GM19452 (cell line): ENCODE measurements around the gene FBXO42.
"Not testable (repeated sequence)": the region's sequence is repeated elsewhere in the genome, so short reads cannot be mapped to it uniquely, and the experiment has no call there.

ENCODE experiments used
- ATAC-seq: cut with Tn5 transposase; IDR thresholded peaks from one replicate; pipeline ENCODE4 v1.9.1; 2021; ENCODE audit not compliant: unreplicated experiment

FBXO42 gene

DNA sequence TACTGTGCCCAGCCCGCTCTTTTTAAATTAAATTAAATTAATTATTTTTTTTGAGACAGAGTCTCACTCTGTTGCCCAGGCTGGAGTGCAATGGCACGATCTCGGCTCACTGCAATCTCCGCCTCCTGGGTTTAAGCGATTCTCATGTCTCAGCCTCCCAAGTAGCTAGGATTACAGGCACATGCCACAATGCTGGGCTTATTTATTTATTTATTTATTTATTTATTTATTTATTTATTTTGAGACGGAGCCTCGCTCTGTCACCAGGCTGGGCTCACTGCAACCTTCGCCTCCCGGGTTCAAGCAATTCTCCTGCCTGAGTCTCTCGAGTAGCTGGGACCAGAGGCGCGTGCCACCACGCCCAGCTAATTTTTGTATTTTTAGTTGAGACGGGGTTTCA, 129.6 kb downstream of the FBXO42 start:
- not testable (repeated sequence) for ATAC-seq

DNA sequence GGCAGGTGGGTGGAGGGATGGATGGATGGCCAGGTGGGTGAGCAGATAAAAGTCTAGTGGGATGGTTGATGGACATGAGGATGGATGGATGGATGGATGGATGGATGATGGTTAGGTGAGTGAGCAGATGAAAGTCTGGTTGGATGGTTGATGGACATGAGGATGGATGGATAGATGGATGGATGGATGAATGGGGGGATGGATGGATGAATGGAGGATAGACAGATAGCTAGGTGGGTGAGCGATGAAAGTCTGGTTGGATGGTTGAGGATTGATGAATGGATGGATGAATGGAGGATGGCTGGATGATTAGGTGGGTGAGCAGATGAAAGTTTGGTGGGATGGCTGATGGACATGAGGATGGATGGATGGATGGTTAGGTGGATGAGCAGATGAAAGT, 130.8 kb downstream of the FBXO42 start:
- ATAC-seq, result no peak

DNA sequence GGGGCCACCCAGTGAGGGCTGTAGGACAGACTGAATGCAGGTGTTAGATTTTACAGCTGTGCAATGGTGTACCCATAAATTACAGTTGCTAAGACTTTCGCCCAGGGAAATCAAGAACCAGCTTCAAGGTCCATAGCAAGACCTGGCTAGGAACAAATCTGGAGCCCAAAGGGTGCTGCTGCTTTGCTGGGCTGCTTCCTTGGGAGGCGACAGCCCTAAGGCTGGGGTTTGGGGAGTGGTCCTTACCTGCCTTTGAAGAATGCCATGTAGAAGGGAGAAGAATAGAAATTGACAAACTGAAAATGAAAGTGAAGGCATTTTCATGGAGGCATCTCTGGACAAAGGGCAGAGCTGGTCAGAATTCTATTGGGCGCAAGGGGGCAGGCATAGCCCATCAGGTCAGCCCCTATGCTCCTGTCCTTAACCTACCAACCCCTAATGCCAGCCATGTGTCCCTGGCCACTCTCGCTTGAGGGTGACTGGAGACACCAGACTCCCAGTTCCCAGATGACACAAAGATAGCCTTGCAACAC, 132.2 kb downstream of the FBXO42 start:
- no peak for ATAC-seq

DNA sequence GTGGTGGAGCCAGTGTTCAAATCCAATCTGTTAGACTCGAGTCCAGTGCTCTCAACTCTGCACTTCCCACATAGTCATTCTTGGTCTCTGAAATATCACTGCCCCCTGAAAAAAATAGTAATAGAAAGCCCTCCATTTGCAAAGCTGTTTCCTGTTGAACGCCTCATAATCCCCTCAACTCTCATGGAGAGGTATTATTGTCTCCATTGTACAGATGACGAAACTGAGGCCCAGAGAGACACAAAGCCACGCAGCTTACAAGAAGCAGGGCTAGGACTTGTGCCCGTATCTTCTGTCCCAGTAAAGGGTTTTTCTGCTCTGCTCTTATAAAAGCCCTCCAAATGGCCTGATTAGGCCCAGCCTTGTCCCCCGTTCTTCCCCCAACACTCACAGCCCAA, 133.6 kb downstream of the FBXO42 start:
- no peak for ATAC-seq

DNA sequence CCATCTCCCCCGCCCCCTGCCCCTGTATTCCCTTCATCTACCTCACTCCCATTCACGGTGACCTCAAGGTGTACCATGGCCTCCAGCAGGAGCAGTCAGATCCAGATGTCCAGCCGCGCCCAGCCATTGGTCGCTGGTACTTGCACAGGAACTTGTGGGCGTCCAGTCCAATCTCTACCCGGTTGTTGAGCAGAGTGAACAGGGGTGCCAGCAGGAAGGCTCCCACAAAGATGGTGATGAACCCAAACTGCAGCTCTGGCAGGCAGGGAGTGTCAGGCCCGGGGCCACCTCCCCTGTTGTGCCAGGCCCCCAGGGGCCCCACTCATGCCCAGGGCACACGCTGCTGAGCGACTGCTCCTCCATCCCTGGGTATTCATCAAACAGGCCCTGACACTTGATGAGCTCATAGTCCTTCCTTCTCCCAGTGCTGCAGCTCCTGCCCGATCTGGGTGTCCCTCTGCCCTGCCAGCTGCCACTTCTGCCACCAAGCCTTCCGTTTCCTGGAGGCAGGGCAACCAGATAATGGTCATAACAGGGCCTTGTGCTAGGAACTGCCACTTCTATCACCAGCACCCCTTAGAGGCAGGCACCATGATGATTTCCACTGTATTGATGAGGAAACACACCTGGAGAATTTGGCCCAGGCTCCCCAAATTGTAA, 134.1 kb downstream of the FBXO42 start:
- ATAC-seq, result no peak

DNA sequence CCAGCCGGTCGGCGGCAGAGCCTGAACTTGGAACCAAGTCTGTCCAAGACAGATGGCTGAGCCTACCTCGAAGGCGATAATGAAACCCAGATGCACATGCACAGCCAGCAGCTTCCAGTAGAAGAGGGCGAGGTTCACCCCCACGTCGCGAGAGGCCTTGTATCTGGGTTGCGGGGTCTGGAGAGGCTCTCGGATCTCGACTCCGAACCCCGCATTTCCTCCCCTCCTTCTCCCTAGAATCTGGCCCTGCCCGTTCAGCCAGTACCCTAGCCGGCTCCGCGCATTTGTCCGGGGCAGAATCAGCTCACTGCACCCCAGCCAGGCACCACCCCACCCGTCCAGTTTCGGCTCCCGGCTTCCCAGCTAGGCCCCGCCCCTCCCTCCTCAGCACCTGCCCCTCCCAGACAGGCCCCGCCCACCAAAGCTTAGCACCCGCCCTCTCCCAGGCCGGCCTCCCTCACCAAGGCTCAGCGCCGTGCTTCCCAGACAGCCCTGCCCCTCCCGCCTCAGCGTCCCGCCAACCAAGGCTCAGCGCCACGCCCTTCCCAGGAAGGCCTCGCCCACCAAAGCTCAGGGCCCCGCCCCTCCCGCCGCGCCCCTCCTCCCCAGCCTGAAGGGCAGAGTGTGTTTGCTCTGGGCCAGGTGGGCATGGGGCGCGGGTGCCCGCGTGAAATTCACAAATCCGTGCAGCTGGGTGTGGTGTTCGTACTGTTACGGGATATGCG, 135.1 kb downstream of the FBXO42 start:
- peak; percentile 75 for ATAC-seq

DNA sequence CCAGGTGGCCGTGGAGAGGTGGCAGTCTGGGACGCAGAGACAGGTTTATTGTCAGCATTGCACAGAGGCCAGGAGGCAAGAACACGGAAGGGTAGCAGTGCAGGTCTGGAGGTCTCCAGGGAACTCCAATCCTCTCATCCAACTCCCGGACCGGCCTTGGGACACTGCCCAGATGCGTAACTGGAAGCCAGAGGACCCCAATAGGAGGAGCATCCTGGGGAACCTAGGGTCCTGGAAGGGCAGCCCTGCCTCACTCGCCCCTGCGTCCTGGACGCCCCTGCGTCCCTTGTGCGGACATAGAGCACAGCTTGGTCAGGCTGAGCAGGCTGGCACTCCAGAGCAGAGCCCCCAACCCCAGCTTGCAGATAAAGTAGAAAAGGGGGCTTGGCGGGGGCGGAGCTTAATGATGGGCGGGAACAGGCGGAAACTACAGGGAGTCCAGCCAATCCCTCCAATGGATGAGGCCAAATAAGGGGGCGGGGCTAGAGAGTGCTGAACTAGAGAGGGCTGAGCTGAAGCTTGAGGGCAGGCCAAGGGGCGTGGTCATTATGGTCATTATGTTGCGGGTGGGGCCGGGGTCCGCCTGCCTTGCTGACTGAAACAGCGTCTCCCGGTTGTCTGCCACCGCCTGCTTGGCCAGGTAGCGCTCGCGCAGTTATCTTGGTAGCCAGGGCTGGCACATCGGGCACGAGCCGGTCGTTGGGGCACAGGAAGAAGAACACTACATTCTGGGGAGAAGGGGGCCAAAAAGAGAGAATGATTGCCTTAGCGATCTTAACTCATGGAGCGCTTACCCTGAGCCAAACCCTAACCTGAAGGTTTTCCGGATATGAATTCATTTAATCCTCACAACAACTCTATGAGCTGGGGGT, 136.2 kb downstream of the FBXO42 start:
- ATAC-seq, result no peak

DNA sequence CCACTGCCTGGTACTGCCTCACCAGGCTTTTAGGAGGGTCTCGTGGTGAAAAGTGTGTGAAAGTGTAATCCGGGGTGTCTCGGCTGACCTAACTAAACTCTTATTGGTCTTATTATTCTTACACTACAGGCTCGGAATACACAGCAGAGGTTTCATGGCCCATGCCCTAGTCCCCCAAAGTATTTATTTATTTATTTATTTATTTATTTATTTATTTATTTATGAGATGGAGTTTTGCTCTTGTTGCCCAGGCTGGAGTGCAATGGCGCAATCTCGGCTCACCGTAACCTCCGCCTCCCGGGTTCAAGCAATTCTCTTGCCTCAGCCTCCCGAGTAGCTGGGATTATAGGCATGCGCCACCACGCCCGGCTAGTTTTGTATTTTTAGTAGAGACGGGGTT, 137.0 kb downstream of the FBXO42 start:
- ATAC-seq, result not testable (repeated sequence)

DNA sequence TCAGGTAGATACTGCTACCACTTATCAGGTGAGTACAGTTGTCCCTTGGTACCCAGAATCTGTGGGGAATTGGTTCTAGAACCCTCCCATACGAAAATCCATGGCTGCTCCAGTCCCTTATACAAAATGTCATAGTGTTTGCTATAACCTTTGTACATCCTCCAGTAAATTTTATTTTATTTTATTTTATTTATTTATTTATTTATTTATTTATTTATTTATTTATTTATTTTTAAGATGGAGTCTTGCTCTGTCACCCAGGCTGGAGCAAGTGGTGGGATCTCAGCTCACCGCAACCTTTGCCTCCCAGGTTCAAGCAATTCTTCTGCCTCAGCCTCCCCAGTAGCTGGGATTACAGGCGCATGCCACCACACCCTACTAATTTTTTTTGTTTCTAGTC, 138.7 kb downstream of the FBXO42 start:
- ATAC-seq, result not testable (repeated sequence)

DNA sequence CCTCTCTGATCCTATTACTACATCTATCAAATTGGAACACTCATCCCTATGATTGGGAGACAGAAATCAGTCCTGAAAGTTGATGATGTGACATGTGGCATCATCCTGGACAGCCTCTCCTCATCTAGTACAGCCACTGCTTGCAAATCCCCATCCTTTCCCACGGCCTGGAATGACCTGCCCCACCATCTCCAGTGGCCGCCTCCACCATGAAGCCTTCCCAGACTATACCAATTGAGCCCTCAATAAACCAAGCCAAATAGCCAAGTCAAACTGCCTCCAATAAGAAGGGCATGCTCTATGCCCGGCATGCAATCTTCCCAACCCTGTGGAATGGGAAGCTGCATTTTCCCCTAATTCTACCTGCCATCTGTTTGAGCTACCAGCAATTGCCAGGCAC, 139.3 kb downstream of the FBXO42 start:
- ATAC-seq, result no peak

DNA sequence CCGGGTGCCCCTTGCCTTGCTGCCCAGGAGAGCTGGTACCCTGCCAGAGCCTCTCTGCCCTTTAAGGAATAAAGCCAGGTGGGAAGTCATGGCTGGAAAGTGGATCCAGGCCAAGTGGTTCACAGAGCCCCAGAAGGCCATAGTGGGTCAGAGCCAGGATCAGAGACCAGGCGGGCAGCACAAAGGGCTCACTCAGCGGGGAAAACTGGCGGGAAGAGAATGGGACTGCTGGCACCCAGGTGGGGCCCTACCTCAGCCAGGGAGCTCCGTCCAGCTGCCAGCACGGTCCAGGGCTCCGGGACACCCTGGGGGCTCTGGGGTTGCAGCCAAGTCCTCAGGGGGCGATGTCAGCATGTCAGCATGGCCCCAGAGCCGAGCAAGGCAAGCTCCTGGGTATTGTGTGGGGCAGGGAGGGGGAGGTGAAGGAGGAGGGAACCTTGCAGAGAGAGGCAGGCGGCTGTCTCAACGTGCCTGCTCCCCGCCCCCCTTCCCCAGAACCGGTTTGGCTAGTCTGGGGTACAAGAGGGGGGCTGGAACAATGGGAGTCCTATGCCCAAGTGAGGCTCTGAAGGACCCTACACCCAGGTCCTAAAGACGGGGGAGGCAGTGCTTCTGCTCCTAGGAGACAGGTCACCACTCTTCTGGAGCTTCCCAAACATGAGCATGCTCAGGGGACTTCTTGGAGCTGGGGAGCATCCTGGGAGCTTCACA, 139.9 kb downstream of the FBXO42 start, which contains the start of gene ARHGEF19:
ARHGEF19 (minus strand) TSS at position 402 of the 711 bp plus-strand sequence. CDS start 3,598 bp downstream, outside the sequence.
- ATAC-seq, result no peak

DNA sequence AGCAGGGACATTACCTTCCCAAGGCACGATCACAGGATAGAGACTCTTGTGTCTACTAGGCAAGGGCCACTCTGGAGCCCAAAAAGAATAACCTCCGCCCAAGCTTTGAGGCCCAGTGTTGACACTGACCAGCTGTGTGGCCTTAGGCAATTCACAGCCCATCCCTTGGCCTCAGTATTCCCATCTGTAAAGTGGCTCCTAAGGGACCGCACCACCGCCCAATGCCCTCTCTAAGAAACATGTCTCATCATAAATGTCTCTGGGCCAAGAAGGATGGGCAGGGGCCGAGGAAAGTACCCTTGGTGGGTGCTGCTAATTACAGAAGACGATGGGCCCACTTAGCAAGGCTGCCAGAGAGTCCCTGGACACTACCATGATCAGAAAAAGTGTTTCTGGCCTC, 140.5 kb downstream of the FBXO42 start:
- ATAC-seq, result no peak

DNA sequence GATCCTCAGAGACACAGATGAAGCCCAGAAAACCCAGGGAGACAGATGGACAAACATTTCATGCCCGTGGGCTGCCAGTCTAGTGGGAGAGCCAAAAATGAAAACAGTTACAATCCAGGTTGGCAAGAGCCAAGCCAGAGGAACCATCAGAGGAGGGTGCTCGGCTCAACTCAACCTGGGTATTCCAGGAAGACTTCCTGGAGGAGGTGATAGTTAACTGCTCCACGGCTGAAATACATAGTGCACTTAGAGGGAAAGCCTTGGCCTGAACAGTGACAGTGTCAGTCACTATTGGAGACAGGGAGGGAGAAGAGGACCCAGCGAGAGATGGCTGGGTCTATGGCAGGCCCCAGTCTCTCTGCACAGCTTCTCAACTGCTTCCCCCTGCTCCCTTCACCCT, 141.7 kb downstream of the FBXO42 start:
- no peak for ATAC-seq

DNA sequence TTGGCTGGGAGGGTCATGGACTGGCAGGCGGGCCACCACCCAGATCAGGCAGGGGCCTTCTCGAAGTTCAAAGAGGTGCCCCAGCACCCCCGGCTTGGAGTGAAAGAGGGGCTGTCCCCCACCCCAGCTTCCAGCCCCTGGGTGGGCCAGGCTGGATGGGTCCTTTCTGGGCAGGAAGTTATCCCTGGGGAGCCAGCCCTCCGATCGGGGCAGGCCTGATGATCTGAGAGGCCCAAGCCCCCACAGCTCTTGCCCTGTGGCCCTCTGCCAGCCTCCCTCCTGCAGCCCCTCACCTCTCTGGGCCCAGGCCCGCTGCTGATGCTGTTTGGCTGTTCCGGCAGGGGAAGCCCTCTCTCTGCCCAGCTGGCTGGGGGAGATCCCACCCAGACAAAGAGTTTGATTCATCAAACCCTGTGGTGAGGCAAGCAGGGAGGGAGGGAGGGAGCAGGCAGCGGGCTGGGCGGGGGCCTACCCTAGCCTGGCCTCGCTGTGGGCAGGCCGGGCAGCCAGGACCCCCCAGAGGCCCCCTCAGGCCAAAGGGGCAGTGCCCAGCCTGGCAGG, 142.4 kb downstream of the FBXO42 start:
- no peak for ATAC-seq

DNA sequence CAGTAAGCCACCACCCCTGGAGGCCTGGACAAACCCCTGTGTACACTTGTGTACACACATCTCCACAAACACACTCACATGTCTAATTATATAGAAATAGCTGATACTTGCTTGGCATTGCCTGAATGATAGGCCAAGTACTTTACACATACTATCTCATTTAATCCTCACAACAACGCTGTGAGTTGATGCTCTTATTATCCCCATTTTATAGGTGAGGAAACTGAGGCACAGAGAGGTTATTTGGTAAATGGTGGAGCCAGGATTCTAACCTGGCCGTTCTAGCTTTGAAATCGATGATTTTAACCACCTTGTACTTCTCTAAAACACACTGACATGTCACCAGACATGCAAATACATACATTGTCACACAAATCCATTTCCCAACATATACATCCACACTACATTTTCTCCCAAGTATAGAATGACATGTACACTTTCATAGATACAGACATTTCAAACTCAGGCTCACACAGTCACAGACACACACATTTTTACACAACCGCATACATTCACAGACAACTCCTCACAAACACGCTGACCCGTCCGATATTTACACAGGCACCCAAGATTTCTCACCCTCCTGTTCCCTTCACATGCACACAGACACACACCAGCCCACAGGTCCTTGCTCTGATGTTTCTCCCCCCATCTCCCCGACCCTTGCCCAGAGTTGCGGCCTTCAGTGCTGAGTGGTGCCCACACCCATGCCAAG, 143.0 kb downstream of the FBXO42 start:
- no peak for ATAC-seq

DNA sequence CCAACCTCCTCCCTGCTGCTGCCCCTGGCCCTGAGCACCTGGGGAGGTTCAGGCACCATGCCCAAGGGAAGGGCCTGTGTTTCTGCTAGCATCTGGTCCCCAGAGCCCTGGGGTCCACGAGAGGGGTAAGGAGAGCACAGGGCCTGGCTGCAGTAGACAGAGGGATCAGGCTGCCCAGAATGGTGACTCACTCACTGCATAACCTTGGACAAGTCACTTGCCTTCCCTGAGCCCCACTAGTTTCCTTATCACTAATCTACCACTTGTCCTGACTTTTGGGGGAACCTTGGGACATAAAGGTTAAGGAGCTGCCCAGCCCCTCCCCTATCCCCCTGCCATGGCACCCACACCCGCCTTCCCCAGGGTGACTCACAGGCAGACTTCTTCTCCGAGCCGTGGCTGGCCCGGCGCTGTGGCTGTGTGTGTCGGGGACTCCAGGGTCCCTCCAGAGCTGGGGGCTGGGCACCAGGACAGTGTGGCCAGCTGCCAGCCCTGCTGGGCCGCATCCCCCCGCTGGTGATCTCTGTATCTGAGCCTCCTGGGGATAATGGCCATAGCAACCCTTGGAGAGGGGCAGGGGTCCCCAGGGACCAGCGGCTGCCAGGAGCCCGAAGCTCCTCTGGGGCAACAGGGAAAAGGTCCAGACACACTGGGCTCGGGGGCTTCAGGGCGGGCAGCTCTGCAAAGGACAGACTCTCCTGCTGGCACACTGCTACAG, 143.9 kb downstream of the FBXO42 start:
- no peak for ATAC-seq

DNA sequence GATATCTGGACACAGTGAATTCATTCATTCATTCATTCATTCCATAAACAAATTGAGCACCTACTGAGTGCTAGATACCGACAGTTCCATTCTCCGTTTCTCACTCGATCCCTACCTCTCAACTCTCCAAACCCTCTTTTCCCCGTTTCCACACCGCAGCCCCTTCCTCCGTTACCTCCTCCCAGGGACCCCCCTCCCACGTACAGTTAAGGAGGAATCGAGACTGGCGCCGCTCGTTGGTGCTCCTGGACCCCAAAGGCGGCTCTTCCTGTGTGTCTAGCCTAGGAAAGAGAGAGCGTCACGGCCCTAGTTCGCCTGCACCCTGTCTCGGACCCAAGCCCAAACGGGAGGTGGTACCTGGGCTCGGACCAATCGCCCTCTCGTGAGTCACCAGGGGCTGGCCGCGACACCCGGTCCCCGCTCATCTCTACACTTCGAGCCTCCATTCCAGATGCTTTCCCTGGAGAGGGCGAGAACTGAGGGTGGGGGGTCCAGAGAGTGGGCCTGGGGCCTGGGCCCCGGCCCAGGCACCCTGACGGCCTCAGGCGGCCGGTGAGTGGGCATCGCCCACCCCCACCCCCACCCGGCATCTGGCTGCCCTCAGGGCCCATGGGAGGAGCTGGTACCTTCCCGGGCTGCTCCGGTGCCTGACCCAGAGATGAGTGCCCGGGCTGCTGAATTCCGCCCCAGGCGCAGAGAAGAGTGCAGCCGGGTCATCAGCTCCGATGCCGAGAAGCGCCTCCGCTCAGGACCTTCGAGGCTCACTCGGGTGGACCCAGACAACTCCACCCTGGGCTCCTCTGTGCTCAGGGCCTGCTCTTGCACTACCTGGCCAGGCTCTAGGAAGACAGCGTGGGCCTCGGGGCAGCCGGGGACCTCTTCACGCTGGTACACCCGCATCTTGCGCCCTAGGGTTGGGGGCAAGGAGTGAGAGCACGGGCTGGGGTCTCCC, 144.7 kb downstream of the FBXO42 start:
- ATAC-seq, result no peak
